Measurements from ENCODE around the gene XAGE1A.
"Not testable (repeated sequence)": the region's sequence is repeated elsewhere in the genome, so short reads cannot be mapped to it uniquely, and the experiment has no call there.

The XAGE1A gene

GRCh38 chrX:52542311-52542710, 46.7 kb downstream of the XAGE1A start:
- no peak for DNase-seq (ENCODE audit: low read depth)
- TF ChIP-seq CTCF (conservative IDR thresholded peaks at IDR 0.05; ENCODE audit: control insufficient read depth, insufficient read depth, low read depth, low read length), result no peak
- H3K4me3 ChIP-seq (ENCODE audit: control insufficient read depth, low read depth, low read length), result no peak overlapping the region

- no peak overlapping the region for H3K4me3 ChIP-seq (ENCODE audit: control insufficient read depth, low read depth, low read length)
- no peak for DNase-seq (ENCODE audit: low read depth)
- TF ChIP-seq CTCF (conservative IDR thresholded peaks at IDR 0.05; ENCODE audit: control insufficient read depth, insufficient read depth, low read depth, low read length), result no peak
Measured at GRCh38 chrX:52544147-52544840, 48.7 kb downstream of the XAGE1A start.

GRCh38 chrX:52548769-52549168, 53.2 kb downstream of the XAGE1A start:
- not testable (repeated sequence) for H3K4me3 ChIP-seq (ENCODE audit: control insufficient read depth, low read depth, low read length); DNase-seq (ENCODE audit: low read depth)

Data from fibroblast of mammary gland (primary cell).